Transverse colon (tissue), 4 donors: ENCODE data around the gene OR2Z1. TPM values are rescaled to one million over a fixed set of nuclear protein-coding genes. Genes with fewer than 3 reads are reported as not detected.

ENCODE experiments used
- DNase-seq: peaks from one replicate; pipeline ENCODE4 v3.0.0-alpha.2; 2019
- H3K27ac ChIP-seq, 4 donors: fragments of 200-600 bp; sonication (generic); 2 replicates each; pipeline ENCODE4 v1.5.1; 2016 to 2018; ENCODE audit warnings: inconsistent platforms in 4 of 4
- H3K27me3 ChIP-seq: fragments of 200-600 bp; sonication (generic); 2 replicates; pipeline ENCODE4 v1.5.1; 2017; ENCODE audit warnings: inconsistent platforms
- H3K36me3 ChIP-seq, 4 donors: fragments of 200-600 bp; sonication (generic); 2 replicates each; pipeline ENCODE4 v1.5.1; 2017 to 2019; ENCODE audit warnings: inconsistent platforms in 4 of 4
- H3K4me1 ChIP-seq, 4 donors: fragments of 200-600 bp; sonication (generic); 2 replicates each; pipeline ENCODE4 v1.5.1; 2017 to 2020; ENCODE audit warnings: inconsistent platforms in 4 of 4
- H3K4me3 ChIP-seq, 4 donors: fragments of 200-600 bp; sonication (generic); 1 replicate in 1 of 4; 2 replicates in 3 of 4; pipeline versions ENCODE4 v1.5.1 to v1.6.1; 2017 to 2019; ENCODE audit warnings: inconsistent platforms in 4 of 4
- H3K9me3 ChIP-seq, 2 donors: fragments of 200-600 bp; sonication (generic); 2 replicates each; pipeline ENCODE4 v1.5.1; 2017 to 2019; ENCODE audit warnings: inconsistent platforms in 2 of 2
- EP300 ChIP-seq: sonication (generic); formaldehyde crosslinking; IDR thresholded peaks from one replicate; pipeline ENCODE4 v1.6.1; 2017; ENCODE audit warnings: antibody characterized with exemption, low read depth
- POLR2A ChIP-seq: fragments of 450-650 bp; IDR thresholded peaks from one replicate; pipeline ENCODE4 v1.6.1; 2016; ENCODE audit warnings: antibody characterized with exemption, mild to moderate bottlenecking, moderate library complexity
- POLR2AphosphoS5 ChIP-seq, 3 donors: sonication (generic); formaldehyde crosslinking; IDR thresholded peaks; one replicate each; pipeline ENCODE4 v1.6.1; 2016; ENCODE audit warnings: antibody characterized with exemption in 3 of 3
- WGBS, 2 donors: methylation state at CpG; one replicate each; pipeline ENCODE4 v1.1.5; 2018; ENCODE audit warnings: low coverage in 1 of 2; 5-methylcytosine and 5-hydroxymethylcytosine counted together
- in situ Hi-C, 4 donors: fragments of 200-750 bp; cut with MboI; loops; one replicate each; pipeline versions ENCODE4 v1.15.0 to v1.15.1; 2017; ENCODE audit warnings: low sequenced_read_pairs in 3 of 4, low pct_ligation_motif_present in 1 of 4, low pct_unique_long_range_greater_than_20kb in 1 of 4
- intact Hi-C: fragments of 100-400 bp; cut with DNase I; formaldehyde crosslinking; loops from one replicate; pipeline ENCODE4 v1.15.1; 2023; ENCODE audit warnings: low total_unique reads
- total RNA-seq, 4 donors: library from RNA; depleted of rRNA; stranded (reverse); fragments of >200 nt; gene quantifications; one replicate each; pipeline ENCODE4 v1.1.0, GENCODE V29; 2016
- TF ChIP-seq, protein P1 (sequence below), 5 experiments: fragments of 200-600 bp in 3 of 5; fragments of 450-650 bp in 2 of 5; sonication (generic) in 3 of 5; IDR thresholded peaks; 1 replicate in 2 of 5; 2 replicates in 3 of 5; pipeline ENCODE4 v1.5.1; 2016 to 2017; ENCODE audit warnings: antibody characterized with exemption in 5 of 5, inconsistent platforms in 3 of 5, mild to moderate bottlenecking in 2 of 5, moderate library complexity in 1 of 5

Gene OR2Z1, protein sequence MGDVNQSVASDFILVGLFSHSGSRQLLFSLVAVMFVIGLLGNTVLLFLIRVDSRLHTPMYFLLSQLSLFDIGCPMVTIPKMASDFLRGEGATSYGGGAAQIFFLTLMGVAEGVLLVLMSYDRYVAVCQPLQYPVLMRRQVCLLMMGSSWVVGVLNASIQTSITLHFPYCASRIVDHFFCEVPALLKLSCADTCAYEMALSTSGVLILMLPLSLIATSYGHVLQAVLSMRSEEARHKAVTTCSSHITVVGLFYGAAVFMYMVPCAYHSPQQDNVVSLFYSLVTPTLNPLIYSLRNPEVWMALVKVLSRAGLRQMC
- not detected for total RNA-seq

DNA sequence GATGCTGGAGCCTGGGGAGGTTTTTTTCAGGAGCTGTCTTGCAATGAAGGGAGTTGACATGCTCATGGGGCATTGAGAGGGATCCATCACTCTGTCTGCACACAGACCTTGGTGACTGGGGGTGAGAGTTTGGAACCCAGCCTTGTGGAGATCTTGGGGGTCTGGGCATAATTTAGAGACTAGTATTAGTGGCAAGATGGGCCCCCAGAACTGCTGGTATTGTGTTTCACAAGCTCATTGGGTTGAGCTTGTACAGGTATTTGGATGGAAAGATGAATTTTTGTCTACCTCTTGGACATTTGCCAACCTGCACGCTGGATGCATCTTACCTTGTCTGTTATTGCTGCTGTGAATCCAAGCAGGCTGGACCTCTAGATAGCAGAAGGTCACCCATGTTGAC, at the start of gene OR2Z1:
OR2Z1 (plus strand) TSS at position 301 of the 400 bp plus-strand sequence. CDS start 9,395 bp downstream, outside the sequence.
- H3K4me3 ChIP-seq, result no peak within 1 kb of the TSS
- 79% methylated on average over 1 of the region's 1 CpG; no CpG with 5 or more reads in 1 of the 2 donors for WGBS, 2 donors
- DNase-seq, result no peak
- H3K27me3 ChIP-seq, result peaks cover 5% of the 10 kb centered on the region
- H3K27ac ChIP-seq, result no peak within 1 kb of the TSS
- H3K36me3 ChIP-seq, result no peaks in the 10 kb centered on the region
- TF ChIP-seq EP300 (no peak), POLR2A (no peak), POLR2AphosphoS5 (IDR thresholded peaks at IDR 0.05) (no peak)
- TF ChIP-seq, protein P1, sequence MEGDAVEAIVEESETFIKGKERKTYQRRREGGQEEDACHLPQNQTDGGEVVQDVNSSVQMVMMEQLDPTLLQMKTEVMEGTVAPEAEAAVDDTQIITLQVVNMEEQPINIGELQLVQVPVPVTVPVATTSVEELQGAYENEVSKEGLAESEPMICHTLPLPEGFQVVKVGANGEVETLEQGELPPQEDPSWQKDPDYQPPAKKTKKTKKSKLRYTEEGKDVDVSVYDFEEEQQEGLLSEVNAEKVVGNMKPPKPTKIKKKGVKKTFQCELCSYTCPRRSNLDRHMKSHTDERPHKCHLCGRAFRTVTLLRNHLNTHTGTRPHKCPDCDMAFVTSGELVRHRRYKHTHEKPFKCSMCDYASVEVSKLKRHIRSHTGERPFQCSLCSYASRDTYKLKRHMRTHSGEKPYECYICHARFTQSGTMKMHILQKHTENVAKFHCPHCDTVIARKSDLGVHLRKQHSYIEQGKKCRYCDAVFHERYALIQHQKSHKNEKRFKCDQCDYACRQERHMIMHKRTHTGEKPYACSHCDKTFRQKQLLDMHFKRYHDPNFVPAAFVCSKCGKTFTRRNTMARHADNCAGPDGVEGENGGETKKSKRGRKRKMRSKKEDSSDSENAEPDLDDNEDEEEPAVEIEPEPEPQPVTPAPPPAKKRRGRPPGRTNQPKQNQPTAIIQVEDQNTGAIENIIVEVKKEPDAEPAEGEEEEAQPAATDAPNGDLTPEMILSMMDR (IDR thresholded peaks at IDR 0.05), result no peak
- H3K4me1 ChIP-seq, result no peaks in the 10 kb centered on the region
- H3K9me3 ChIP-seq, result peaks cover 0 to 4% of the 10 kb centered on the region in 2 donors
- intact Hi-C loops (no loop called here), in situ Hi-C loops (no loop called here)

DNA sequence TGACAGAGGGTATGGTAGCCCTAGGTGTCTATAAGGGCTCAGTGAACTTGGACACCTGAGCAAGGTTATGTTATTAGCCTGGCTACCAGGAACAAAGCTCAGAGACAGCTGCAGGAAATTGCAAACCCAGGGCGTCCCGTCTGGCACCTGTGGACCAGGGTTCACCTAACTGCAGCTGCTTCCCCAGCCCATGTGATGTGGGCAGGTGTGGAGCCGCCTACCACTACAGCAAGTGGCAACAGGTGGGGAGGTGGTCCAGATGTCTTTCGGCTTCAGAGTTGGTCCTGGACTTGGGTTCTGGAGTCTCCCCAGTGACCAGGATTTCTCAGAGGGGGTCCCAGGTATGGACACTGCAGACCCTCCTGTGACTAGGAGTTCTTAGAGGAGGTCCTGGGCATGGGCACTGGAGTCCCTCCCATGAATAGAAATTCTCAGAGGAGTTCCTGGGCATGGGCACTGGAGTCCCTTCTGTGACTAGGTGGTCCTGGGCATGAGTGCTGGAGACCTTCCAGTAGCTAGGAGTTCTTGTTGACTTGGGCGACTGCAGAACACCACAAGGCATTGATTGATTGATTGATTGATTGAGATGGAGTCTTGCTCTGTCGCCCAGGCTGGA, 48.0 kb upstream of the OR2Z1 start:
- no peaks in the 10 kb centered on the region for H3K9me3 ChIP-seq
- in situ Hi-C loops, result loop anchor here in 3 of 4 donors (25.0 kb wide), 1 partner anchor 414 kb away; the partner anchor contains the start of gene OR1M1 (in 3 of the 3)
- no peak for DNase-seq
- H3K36me3 ChIP-seq, result no peaks in the 10 kb centered on the region
- H3K27me3 ChIP-seq, result no peaks in the 10 kb centered on the region
- intact Hi-C loops, result no loop called here
- H3K4me3 ChIP-seq, result no peak overlapping the region
- no peaks in the 10 kb centered on the region for H3K4me1 ChIP-seq
- no peak overlapping the region for H3K27ac ChIP-seq
- TF ChIP-seq POLR2A (no peak), EP300 (no peak), POLR2AphosphoS5 (IDR thresholded peaks at IDR 0.05) (no peak)
- TF ChIP-seq, protein P1 (IDR thresholded peaks at IDR 0.05), result no peak
- 62% methylated on average over 6 of the region's 6 CpGs; no CpG with 5 or more reads in 1 of the 2 donors for WGBS, 2 donors

DNA sequence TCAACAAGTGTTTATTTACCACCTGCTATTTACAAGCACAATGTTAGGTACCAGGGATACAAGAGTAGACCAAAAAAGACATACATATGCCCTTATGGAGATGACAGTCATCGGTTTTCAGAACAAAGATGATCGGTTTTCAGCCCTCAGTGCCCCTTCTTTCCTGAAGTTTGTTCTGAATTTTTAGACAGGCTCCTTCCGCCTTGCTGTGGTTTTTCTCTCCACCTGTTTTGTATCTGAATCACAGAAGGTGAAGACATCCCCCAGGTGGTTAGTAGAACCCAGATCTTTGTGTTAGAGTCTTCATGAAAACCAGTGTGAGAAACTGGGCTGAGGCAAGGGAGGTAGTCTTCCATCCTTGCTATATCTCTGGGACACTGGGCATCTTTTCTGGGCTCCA, 46.4 kb upstream of the OR2Z1 start:
- Histone ChIP-seq H3K27ac (no peak overlapping the region), H3K36me3 (no peaks in the 10 kb centered on the region), H3K4me3 (no peak overlapping the region), H3K4me1 (no peaks in the 10 kb centered on the region), H3K27me3 (no peaks in the 10 kb centered on the region), H3K9me3 (no peaks in the 10 kb centered on the region)
- WGBS, 2 donors, result 74 to 83% methylated on average over 3 of the region's 3 CpGs
- intact Hi-C loops (no loop called here), in situ Hi-C loops (no loop called here)
- DNase-seq, result no peak
- TF ChIP-seq POLR2A, result no peak

DNA sequence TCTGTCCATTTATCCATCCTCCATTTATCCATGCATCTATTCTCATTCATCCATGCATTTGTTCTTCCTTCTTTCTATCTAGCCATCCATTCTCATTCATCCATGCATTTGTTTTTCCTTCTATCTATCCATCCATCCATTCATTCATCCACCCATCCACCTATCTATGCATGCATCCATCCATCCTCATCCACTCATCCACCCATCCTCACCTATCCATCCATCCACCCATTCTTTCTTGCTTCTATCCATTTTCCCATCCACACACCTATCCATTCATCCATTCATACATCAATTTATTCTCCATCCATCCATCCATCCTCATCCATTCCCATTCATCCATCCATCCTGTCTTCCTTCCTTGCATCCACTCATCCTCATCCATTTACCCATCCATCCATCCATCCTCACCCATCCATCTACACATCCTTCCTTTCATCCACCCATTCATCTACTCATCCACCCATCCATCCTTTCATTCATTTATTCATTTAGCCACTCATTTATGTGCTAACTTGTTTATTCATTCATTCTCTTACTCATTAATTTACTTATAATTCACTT, 43.1 kb upstream of the OR2Z1 start:
- Histone ChIP-seq H3K27ac (no peak overlapping the region), H3K27me3 (no peaks in the 10 kb centered on the region), H3K9me3 (no peaks in the 10 kb centered on the region), H3K4me3 (no peak overlapping the region), H3K4me1 (no peaks in the 10 kb centered on the region), H3K36me3 (no peaks in the 10 kb centered on the region)
- in situ Hi-C loops, result no loop called here
- intact Hi-C loops, result no loop called here
- TF ChIP-seq, protein P1 (IDR thresholded peaks at IDR 0.05), result no peak
- TF ChIP-seq POLR2AphosphoS5 (IDR thresholded peaks at IDR 0.05), result no peak
- no peak for TF ChIP-seq EP300
- no peak for TF ChIP-seq POLR2A
- no peak for DNase-seq
